Fibroblast of skin of abdomen (primary cell): ENCODE measurements around the gene KLHL26.

ENCODE experiments used
- DNase-seq: peaks from one replicate; pipeline ENCODE4 v3.0.0-alpha.2; 2013

Gene KLHL26

DNA sequence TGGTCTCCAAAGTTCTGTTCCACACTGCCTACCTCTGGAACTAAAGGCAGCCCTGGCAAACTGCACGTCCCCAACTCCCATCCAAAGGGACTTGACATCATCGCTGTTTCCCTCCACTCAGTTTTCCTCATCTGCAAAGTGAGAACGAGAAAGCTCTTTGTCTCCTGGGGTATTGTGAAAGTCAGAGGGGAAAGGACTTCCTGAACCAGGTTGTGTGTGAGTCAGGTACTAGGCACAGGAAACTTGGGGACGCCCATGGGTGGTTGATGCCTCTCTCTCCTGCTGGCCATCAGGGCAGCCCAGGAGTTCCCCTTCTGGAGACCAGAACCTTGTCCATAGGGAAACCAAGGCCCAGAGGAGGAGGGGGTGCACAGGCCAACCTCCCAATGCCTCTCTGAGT is 35.0 kb upstream of the KLHL26 start:
- no peak for DNase-seq

DNA sequence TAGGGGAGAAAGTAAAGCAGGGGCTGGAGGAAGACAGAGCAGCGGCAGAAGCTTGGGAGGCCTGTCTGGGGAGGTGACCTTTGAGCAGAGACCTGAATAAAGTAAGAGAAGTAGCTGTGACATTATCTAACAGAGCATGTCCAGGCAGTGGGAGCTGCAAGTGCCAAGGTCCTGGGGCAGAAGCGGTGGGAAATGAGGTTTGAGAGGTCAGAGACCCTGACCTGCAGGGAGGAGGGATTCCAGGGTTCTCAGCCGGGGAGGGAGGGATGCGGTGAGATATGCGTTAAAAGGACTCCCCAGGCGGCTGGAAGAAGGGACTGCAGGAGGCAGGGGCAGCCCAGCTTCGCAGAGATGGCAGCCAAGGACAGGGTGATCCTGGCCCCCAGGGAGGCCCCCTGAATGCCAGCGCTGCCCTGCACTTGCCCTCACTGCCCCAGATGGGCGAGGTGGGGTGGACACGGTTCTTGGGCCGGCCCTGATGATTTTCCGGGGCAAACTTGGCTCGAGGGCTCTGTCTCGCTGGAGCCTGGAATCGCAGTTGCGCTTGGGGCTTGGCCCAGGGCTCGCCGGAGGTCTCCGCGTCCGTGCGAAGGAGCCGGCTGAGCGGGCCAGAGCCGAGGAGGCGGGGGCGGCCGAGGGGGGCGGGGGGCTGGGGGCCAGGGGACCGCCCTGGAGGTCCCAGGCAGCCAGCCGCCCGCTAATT is 33.4 kb upstream of the KLHL26 start:
- no peak for DNase-seq

DNA sequence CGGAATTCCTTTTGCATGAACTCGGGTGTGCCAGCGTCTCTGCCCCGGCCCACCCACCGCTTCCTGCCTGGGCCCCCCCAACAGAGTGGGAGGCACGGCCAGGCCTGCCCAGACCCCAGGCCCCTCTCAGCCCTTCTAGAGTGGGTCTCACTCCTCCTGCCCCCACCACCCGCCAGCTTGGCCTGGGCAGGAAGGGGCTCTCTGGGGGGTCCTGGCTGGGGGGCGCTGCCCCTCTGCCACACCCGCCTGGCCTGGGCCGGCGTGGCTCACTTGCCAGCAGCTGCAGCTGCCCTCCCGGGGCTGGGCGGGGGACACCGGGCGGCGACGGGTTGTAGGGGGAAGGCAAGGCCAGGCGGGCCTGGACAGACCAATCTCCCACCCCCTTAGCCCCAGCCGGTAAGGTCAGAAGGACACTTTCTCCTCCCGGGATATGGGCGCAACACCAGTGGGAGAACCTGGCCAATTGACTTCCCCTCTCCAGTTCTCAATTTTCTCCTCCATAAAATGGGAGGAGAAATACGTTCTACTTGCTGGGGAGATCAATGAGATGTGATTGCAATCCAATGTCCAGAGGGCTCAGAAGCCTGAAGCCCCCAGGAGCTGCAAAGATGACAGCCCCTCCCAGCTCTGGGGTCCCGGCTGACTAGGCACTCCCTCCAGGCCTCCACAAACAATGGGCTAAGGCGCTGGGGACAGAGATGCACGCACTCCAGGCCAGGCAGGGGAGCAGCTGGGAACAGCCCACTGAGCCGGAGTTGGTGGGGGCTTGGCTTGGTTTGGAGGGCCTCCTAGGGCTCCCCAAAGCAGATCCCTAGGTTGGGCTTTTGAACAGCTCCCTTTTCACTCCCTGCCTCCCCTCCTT is 32.6 kb upstream of the KLHL26 start:
- DNase-seq = no peak

DNA sequence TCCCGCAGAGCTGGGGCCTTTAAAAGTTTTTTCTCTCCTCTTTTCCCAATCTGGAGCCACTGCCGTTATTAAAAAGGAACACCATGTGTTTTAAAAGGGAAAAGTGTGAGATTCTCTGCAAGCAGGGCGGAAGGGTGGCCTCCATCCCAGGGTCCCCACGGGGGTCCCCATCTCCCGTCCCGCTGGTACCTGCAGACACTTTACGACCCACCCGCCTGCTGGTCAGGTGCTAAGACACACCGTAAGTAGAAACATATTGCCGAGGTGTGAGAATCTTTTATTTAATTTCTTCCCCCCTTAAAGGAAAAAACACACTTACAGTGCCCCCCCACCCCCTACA is 32.0 kb upstream of the KLHL26 start:
- no peak for DNase-seq

DNA sequence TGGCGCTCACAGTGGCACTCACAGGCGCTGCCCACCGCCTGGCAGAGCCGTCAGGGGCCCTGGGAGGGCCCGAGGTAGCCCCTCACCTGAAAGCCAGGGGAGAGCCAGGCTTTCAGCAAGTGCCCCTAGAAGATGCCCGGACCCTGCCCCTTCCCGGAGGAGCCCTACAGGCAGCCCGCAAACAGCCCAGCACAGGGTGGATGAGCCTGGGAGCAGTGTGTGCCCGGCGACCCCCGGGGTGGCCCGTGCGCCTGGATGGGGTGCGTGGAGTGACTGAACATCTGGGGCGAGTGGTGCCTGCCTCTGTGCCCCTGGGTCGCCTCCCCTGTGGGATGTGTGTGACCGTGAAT is 31.7 kb upstream of the KLHL26 start:
- no peak for DNase-seq

DNA sequence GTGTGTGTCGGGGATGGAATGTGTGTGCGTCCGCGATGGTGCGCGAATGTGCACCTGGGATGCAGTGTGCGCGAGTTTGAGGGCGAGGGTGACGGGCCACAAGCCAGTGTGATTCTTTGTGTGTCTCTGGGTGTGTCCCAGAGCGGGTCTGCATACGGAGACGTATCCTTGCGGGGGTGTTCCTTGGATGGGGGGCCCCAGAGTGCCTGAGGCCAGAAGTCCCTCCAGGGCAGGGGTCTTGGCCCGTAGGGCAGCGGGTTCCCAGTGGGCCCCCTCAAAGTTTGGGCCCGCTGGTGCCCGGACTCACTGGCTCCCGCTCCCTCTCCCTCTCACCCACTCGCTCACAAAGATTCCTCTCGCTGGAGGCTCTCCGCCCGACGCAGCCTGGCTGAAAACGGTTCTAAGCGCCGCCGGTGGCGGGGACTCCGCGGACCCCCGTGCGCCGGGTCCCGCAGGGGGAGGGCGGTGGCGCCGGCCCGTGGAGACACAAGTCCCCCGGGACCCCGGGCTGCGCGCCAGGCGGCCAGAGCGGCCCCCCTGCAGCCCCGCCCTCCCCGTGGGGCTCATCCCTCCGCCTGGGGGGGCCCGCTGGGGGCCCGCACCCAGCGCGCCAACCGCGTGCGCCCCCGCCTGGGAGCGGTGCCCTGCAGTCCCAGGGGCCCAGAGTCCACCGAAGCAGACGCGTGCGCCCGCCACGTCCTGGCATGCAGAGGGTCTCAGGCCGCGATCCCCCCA is 31.1 kb upstream of the KLHL26 start:
- no peak for DNase-seq

DNA sequence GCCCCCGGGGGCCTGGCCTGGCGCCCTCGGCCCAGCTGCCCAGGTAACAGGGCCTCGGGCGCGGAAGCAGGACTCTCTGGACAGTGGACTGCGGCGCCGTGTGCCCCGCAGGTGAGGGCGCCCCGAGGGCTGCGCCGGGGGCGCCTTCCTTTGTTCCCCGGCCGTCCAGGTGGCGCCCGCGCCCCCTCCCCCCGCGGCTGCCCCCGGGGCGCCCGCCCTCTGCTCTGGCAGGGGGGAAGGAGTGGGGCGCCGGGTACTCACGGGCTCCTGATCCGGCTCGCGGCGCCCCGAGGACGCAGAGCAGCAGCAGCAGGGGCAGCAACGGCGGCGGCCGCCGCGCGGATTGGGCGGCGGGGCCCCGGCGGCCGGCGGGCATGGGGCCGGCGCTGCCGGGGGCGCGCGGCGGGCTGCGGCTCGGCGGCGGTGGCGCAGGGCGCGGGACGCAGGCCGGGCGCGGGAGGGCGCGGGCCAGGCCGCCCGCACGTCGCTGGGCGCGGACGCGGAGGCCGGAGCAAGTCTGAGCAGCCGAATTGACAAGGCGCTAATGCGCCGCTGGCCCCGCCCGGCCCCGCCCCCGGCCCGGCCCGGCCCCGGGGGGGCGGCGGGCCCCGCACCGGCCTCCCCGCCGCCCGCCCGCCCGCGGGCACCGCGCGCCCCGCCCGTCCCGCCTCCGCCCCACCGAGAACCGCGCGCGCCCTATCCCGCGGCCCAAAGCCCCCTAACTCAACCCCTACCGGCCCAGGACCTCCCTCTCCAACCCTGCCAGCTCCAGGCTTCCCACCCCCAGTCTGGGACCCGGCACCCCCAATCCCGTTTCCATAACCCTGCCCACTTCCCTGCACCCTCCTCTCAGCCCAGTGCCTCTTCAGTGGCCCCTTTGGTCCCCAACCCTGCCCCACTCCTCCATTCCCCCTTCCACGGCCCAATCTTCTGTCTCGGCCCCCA is 30.3 kb upstream of the KLHL26 start, which contains the start of gene CRLF1:
Gene CRLF1, minus strand, starts transcription at position 519 of the 945 bp plus-strand sequence. Its CDS starts 143 bp downstream, at position 376.
- no peak for DNase-seq

DNA sequence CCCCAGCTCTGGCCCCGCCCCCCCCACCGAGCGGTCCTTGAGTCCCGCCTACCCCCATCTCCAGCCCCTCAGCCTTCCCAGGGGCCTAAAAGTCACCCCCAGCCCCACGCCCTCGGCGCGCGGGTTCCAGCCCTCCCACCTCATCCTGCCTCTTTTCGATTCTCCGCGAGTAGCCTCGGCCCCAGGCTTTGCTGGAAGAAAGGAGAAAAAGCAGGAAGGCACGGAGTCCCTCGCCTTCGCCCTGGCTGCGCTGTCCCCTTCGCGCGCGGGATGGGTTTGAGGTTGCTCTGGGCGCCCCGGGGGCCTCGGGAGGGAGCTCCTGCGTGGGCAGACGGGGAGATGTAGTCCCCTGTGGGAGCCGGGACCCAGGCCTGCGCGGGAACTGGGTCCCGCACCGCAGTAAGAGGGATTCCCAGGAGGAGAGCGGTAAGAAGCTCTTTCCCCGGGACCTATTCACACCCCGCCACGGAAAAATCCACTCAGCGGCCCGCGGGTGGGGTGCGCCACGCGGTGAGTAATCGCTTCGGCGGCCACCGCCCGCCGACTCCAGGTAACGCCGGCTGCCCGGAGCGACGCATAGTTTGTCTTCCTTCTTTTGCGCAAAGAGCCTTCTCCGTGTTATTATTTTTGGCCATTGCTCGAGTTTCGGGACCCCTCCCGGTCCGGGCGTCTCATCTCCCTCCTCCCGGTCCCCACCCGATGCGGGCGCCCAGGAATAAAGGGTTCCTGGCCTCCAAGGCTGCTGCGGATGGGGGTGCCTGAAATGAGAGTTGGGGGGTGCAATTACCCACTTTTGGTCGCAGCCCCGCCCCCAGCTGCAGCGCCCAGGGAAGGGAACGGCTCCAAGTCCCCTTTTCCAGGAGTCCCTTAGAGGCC is 29.4 kb upstream of the KLHL26 start:
- no peak for DNase-seq

DNA sequence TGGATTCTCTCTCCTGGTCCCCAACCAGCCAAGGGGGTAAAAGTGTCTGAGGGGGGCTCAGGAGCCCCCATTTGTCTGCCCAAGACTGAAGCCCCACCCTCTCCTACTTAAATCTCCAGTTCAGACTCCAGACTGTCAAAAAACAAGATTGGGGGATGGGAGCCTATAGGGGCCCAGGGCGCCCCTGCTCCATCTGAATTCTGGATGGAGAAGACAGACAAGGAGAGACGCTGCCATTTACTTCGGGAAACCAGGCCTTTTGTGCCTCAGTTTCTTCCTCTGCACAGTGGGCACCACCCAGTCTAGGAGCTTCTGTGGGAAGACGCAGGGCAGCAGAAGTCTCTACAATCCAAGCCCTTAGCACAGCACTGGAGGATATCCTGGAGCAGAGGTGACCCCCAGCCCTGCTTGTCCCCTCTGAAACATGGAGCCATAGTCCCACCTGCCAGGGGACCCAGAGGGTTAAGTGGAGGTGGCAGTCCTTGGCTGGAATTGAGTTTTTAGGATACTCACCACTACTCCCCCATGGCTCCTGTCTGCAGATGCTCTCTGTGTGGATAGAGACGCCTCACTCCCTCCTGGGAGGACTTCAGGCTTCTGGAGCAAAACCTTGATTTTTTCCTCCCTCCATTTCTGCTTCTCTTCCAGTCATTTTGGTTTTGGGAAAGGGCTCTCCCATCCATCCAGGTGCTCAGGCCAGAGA is 28.6 kb upstream of the KLHL26 start:
- no peak for DNase-seq

DNA sequence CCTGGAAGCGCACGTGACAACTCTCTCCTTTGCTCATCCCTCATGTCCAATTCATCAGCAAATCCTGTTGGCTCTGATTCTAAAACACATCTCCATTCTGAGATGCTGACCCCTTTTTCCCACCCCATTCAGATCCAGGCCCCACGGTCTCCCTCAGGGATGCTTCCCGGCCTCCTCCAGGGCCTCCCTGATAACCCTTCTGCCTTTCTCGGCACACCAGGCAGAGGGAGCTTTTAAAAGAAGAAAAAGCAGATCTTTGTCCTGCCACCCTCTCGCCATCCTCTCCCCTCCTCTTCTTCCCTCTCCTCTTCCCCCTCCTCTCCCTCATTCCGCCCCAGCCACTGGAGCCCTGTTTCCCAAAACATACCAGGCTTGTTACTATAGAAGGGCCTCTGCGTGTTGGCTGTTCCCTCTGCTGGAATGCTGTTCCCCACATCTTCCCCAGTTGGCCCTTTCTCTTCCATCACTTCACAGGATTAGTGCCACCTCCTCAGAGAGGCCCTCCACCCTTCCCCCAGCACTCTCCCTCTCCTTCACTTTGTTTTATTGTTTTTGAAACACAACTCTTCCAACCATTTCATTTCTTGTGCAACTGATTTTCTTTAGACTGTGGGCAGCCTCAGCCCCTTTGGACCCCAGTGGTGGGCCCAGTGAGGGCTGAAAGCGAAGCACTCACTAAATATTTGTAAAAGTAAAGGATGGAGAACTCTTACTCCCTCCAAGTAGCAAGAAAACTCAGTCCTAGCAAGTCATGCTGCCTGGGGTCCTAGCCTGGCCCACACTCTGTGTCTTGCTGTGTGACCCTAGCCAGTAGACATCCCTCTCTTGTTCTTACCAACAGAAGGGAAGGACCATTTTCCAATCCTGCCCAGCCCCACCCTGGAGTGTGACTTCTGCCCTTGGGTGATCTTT is 27.8 kb upstream of the KLHL26 start:
- no peak for DNase-seq

DNA sequence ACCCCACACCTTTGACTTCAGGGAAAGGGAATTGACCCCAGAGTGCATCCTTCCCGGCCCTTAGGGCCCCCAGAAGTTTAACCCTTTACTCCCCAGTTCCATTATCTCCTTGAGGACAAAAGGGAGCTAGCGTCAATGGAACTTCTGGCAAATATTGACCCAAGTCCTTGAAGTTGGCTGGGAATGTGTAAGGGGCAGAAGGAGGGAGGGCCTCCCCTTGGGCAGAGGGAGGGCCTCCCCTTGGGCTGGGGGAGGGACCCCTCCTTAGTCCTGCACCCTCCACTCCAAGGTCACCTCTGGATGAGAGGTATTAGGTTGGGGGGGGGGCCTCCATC is 27.1 kb upstream of the KLHL26 start:
- DNase-seq = no peak

DNA sequence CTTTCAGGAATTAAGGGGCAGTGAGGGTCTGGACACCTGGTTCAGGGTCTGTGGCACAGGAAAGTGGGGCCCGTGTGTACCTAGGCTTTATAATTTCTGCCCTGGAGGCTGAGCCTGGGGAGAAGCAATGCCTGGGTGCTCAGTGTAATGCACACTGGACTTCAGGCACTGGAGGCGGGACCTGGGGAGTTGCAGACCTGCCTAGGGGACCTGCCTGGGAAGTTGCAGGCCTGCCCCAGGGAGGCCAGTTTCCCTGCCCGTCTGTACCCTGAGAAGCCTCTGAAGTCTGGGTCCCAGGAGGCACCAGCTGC is 26.6 kb upstream of the KLHL26 start:
- DNase-seq = no peak

DNA sequence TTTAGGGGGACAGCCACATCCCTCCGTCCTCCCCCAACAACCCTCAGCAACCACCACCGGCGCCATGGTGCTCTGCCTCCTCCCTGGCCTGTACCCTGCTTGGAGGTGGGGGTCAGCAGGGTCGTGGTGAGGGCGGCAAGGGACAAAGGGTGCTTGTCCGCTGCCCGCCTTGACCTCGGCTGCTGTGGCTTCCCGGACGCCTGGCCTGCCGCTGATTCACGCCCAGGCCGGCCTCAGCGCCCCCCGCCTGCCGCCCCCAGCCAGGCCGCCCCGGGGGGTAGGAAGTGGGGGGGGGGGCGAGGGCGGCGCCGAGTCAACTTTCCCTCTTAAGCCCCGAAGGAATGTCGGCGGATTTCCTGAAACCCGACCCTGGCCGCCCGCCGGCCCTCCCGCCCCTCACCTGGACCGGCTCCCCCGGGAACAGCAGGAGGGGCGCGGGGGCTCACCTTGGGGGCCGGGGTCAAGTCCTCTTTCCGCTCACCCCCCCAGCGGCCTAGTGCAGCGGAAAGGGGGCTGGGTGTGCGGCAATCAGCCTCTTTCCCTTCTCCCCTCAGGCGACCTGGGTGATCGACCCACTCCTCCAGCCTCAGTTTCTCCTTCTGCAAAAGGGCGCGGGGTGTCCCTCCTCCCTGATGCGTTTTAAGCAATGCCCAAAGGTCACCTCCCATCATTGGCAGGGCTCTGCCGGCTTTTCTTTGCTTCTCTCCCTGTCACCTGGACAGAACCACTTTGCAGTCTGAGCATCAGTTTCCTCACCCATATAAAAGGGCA is 26.1 kb upstream of the KLHL26 start:
- DNase-seq = no peak

DNA sequence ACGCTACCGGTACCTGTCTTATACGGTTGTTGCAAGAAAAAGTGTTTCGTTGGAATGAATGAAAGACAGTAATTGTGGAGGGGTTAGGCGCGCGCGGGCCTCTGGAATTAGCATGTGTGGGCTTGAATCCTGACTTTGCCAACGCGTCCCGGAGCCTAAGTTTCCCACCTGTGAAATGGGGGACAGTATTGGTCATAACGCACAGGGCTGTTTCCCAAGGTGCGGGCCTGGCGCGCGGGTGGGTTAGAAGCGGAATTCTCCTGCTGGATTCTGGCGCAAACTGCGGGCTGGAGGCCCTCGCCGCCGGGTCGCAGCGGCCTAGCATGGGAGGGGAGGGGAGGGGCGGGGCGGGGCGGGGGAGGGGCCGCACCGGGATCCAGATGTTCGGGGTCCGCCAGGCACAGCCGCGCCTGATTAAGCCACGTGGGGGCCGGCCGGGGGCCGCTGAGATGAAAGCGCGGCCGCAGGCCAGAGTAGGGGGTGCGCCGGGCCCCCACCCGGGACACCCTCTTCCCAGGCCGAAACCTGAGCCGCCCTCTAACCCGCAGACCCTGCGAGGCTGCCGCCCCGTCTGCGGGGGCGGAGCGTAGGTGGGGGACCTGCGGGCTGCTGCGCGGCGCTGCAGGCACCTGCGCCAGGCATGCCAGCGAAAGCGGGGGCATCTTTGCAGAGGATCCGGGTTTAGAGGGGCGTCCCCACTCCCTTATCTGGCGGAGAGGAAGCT is 25.3 kb upstream of the KLHL26 start:
- DNase-seq = no peak

DNA sequence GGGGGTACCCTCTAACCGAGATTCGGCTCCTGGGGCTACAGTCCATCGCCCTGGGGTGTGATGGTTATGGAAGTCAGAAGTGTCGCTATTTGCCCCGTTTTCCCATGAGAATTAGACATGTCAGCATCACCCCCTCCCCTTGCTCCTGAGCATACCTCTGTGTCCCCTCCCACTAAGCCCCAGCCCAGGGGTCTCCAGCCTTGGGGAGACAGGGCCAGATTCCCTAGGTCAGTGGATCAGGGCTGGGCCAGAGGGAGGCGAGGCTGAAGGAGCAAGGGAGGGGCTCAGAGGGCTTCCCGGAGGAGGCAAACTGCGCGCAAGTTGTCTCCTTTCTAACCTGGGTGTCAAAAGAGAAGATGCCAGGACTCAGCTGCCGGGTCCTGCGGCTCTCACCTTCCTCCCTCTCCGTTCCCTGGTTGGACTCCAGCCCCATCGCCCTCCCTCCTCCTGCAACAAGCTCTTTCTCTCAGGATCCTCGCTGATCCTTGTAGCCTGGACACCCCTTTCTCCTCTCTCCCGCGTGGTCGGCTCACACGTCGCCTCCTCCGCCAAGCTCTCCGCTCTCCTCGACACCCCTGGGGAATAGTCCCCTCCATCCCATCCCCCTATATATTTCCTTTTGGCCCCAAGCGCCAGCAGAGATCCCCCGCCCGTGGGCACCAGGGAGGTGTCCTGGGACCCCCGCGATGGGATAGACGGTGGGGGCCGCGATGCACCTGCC is 24.6 kb upstream of the KLHL26 start:
- no peak for DNase-seq

DNA sequence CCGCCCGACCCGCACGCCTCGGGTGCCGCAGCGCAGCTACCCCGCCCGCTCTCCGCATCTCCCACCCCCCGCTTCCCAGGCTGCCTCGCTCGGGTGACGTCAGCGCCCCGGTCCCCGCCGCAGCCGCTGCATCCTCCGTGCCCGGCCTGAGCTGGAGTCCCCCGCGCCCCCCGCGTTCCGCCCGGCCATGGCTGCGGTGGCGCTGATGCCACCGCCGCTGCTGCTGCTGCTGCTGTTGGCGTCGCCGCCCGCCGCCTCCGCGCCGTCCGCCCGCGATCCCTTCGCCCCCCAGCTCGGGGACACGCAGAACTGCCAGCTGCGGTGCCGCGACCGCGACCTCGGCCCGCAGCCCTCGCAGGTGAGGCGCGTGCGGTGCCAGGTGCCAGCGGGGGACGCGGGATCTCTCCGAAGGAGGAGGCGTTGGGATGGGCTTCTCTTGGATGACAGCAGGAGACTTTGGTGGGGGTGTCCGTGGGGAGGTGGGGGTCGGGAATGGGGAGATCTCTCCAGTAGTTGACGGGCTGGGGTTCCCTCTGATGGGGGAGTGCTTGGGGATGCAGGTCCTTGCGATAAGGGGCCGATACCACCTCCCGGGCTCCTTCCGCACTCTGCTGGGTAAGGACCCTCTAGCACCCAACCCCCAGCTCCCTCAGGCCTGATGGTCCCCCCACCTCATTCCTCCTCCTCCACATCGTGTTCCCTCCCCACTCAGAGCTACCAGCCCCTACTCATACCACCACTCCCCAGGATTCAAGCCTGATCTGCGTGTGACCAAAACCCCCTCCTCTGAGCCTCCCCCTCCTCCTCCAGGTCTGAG is 23.8 kb upstream of the KLHL26 start, which contains the start of gene TMEM59L:
Gene TMEM59L, plus strand, starts transcription at position 99 of the 817 bp plus-strand sequence. Its CDS starts 89 bp downstream, at position 188.
- no peak for DNase-seq
